ENCODE data around the gene ALDH1L1. TPM values are rescaled to one million over a fixed set of nuclear protein-coding genes. Genes with fewer than 3 reads are reported as not detected.

Gene ALDH1L1
- total RNA-seq, 2 donors from 2014 or later = 54.7 to 65.3 TPM

GRCh38 chr3:126057936-126058335, 122.5 kb downstream of the ALDH1L1 start:
- Histone ChIP-seq H3K27me3 (no peaks in the 10 kb centered on the region), H3K4me1 (no peaks in the 10 kb centered on the region), H3K4me3 (no peak overlapping the region), H3K27ac (no peak overlapping the region), H3K36me3 (replicated peaks in 1 of 2; ENCODE audit: insufficient read depth in 1 of 2, low read depth in 2 of 2) (no peaks in the 10 kb centered on the region), H3K9me3 (no peaks in the 10 kb centered on the region)
- 91 to 92% methylated on average over 13 of the region's 13 CpGs for WGBS, 2 donors
- TF ChIP-seq CTCF (IDR thresholded peaks at IDR 0.05) (no peak), POLR2A (IDR thresholded peaks at IDR 0.05) (no peak)
- intact Hi-C loops (cut with DNase I) = no loop called here
- ATAC-seq (no peak), DNase-seq (no peak)

GRCh38 chr3:126057501-126057819, 122.9 kb downstream of the ALDH1L1 start:
- no peak overlapping the region for H3K27ac ChIP-seq
- H3K9me3 ChIP-seq = no peaks in the 10 kb centered on the region
- no peaks in the 10 kb centered on the region for H3K36me3 ChIP-seq (replicated peaks in 1 of 2; ENCODE audit: insufficient read depth in 1 of 2, low read depth in 2 of 2)
- H3K4me1 ChIP-seq = no peaks in the 10 kb centered on the region
- no peaks in the 10 kb centered on the region for H3K27me3 ChIP-seq
- DNase-seq (no peak), ATAC-seq (no peak)
- no peak for TF ChIP-seq CTCF (IDR thresholded peaks at IDR 0.05)
- TF ChIP-seq POLR2A (IDR thresholded peaks at IDR 0.05) = no peak
- intact Hi-C loops (cut with DNase I) = no loop called here
- 78 to 84% methylated on average over 10 of the region's 10 CpGs for WGBS, 2 donors
- H3K4me3 ChIP-seq = no peak overlapping the region

GRCh38 chr3:126056681-126057500, 123.5 kb downstream of the ALDH1L1 start:
- ATAC-seq (peak; percentile 18), DNase-seq (no peak)
- Histone ChIP-seq H3K9me3 (no peaks in the 10 kb centered on the region), H3K4me3 (no peak overlapping the region), H3K27ac (no peak overlapping the region), H3K4me1 (no peaks in the 10 kb centered on the region), H3K36me3 (replicated peaks in 1 of 2; ENCODE audit: insufficient read depth in 1 of 2, low read depth in 2 of 2) (no peaks in the 10 kb centered on the region), H3K27me3 (no peaks in the 10 kb centered on the region)
- 72 to 81% methylated on average over 3 to 14 of the region's 14 CpGs for WGBS, 2 donors
- no peak for TF ChIP-seq POLR2A (IDR thresholded peaks at IDR 0.05)
- no peak for TF ChIP-seq CTCF (IDR thresholded peaks at IDR 0.05)
- intact Hi-C loops (cut with DNase I) = no loop called here

- TF ChIP-seq CTCF (IDR thresholded peaks at IDR 0.05) (no peak), POLR2A (IDR thresholded peaks at IDR 0.05) (no peak)
- Histone ChIP-seq H3K36me3 (replicated peaks in 1 of 2; ENCODE audit: insufficient read depth in 1 of 2, low read depth in 2 of 2) (no peaks in the 10 kb centered on the region), H3K4me1 (no peaks in the 10 kb centered on the region), H3K27ac (no peak overlapping the region), H3K27me3 (no peaks in the 10 kb centered on the region), H3K9me3 (no peaks in the 10 kb centered on the region), H3K4me3 (no peak overlapping the region)
- WGBS, 2 donors = 94 to 100% methylated on average over 1 to 7 of the region's 10 CpGs
- intact Hi-C loops (cut with DNase I) = no loop called here
- no peak for ATAC-seq
- no peak for DNase-seq
These were observed 124.3 kb downstream of the ALDH1L1 start for GRCh38 chr3:126056088-126056487.

- H3K4me1 ChIP-seq = no peaks in the 10 kb centered on the region
- H3K9me3 ChIP-seq = no peaks in the 10 kb centered on the region
- TF ChIP-seq CTCF (IDR thresholded peaks at IDR 0.05) (no peak), POLR2A (IDR thresholded peaks at IDR 0.05) (no peak)
- ATAC-seq (no peak), DNase-seq (no peak)
- H3K36me3 ChIP-seq (replicated peaks in 1 of 2; ENCODE audit: insufficient read depth in 1 of 2, low read depth in 2 of 2) = no peaks in the 10 kb centered on the region
- no peak overlapping the region for H3K27ac ChIP-seq
- WGBS, 2 donors = 92 to 96% methylated on average over 5 of the region's 5 CpGs
- no peaks in the 10 kb centered on the region for H3K27me3 ChIP-seq
- intact Hi-C loops (cut with DNase I) = no loop called here
- no peak overlapping the region for H3K4me3 ChIP-seq
These were observed 125.5 kb downstream of the ALDH1L1 start for GRCh38 chr3:126054870-126055269.

Measured in body of pancreas (tissue), 4 donors.